ENCODE results near the gene MEGF10. TPM values are rescaled to one million over a fixed set of nuclear protein-coding genes. Genes with fewer than 3 reads are reported as not detected.

MEGF10 gene
- total RNA-seq, 3 donors from 2014 or later = 0.48 to 14.4 (median 2.3) TPM

- H3K9me3 ChIP-seq = no peaks in the 10 kb centered on the region
- H3K4me1 ChIP-seq = no peaks in the 10 kb centered on the region
- H3K27me3 ChIP-seq = no peaks in the 10 kb centered on the region
- intact Hi-C loops (cut with DNase I; ENCODE audit: low total_unique reads) = no loop called here
- no peak overlapping the region for H3K4me3 ChIP-seq
- DNase-seq (ENCODE audit: low spot score in 2 of 2) = no peak
- H3K27ac ChIP-seq = no peak overlapping the region
- TF ChIP-seq POLR2A (IDR thresholded peaks at IDR 0.05) (no peak), POLR2AphosphoS5 (IDR thresholded peaks at IDR 0.05) (no peak)
- TF ChIP-seq, protein P1, sequence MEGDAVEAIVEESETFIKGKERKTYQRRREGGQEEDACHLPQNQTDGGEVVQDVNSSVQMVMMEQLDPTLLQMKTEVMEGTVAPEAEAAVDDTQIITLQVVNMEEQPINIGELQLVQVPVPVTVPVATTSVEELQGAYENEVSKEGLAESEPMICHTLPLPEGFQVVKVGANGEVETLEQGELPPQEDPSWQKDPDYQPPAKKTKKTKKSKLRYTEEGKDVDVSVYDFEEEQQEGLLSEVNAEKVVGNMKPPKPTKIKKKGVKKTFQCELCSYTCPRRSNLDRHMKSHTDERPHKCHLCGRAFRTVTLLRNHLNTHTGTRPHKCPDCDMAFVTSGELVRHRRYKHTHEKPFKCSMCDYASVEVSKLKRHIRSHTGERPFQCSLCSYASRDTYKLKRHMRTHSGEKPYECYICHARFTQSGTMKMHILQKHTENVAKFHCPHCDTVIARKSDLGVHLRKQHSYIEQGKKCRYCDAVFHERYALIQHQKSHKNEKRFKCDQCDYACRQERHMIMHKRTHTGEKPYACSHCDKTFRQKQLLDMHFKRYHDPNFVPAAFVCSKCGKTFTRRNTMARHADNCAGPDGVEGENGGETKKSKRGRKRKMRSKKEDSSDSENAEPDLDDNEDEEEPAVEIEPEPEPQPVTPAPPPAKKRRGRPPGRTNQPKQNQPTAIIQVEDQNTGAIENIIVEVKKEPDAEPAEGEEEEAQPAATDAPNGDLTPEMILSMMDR (IDR thresholded peaks at IDR 0.05) = no peak
- no peaks in the 10 kb centered on the region for H3K36me3 ChIP-seq
These were observed 108.5 kb downstream of the MEGF10 start for GRCh38 chr5:127399068-127399467.

DNA sequence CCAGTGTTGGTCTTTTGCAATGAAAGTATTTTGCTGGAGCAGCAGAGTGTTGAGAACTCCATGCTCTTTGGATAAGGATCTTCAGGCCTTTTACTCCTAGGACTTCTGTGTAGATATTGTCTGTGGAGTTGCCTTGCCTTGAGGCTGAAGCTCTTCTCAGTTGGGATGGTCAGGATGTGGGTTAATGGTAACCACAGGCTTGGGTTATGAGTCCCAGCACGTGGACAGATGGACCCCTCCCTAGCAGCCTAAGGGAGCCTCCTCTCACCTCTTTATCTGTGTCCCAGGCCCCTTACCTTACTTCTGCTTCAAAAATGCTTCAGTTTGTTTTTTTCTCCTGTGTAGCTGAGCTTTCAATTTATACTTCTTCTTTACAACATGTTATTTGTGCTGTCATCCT lies 109.9 kb downstream of the MEGF10 start:
- intact Hi-C loops (cut with DNase I; ENCODE audit: low total_unique reads) = no loop called here
- H3K27me3 ChIP-seq = no peaks in the 10 kb centered on the region
- no peaks in the 10 kb centered on the region for H3K4me1 ChIP-seq
- no peaks in the 10 kb centered on the region for H3K9me3 ChIP-seq
- TF ChIP-seq, protein P1 (IDR thresholded peaks at IDR 0.05) = no peak
- TF ChIP-seq POLR2A (IDR thresholded peaks at IDR 0.05) (no peak), POLR2AphosphoS5 (IDR thresholded peaks at IDR 0.05) (no peak)
- H3K27ac ChIP-seq = no peak overlapping the region
- no peaks in the 10 kb centered on the region for H3K36me3 ChIP-seq
- DNase-seq (ENCODE audit: low spot score in 2 of 2) = no peak
- no peak overlapping the region for H3K4me3 ChIP-seq

- Histone ChIP-seq H3K27ac (no peak overlapping the region), H3K36me3 (no peaks in the 10 kb centered on the region), H3K27me3 (no peaks in the 10 kb centered on the region), H3K4me1 (no peaks in the 10 kb centered on the region), H3K9me3 (no peaks in the 10 kb centered on the region), H3K4me3 (no peak overlapping the region)
- no peak for DNase-seq (ENCODE audit: low spot score in 2 of 2)
- intact Hi-C loops (cut with DNase I; ENCODE audit: low total_unique reads) = no loop called here
- TF ChIP-seq POLR2A (IDR thresholded peaks at IDR 0.05) (no peak), POLR2AphosphoS5 (IDR thresholded peaks at IDR 0.05) (no peak)
- TF ChIP-seq, protein P1 (IDR thresholded peaks at IDR 0.05) = no peak
These were observed 110.5 kb downstream of the MEGF10 start for GRCh38 chr5:127400946-127401670.

DNA sequence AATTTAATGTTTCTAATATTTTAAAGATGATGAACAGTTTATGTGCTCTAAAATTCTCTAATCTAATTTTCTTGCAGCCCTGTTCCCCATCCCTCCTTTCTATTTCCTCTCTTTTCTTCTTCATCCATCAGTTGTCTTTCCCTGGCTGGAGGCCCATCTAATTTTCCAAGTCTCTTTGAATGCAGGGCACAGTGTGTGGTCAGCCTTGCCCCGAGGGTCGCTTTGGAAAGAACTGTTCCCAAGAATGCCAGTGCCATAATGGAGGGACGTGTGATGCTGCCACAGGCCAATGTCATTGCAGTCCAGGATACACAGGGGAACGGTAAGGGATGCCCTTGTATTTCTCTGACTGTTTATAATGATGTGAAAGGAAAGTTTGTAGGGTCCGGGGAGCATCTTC lies 111.8 kb downstream of the MEGF10 start:
- intact Hi-C loops (cut with DNase I; ENCODE audit: low total_unique reads) = no loop called here
- Histone ChIP-seq H3K27ac (no peak overlapping the region), H3K9me3 (no peaks in the 10 kb centered on the region), H3K36me3 (no peaks in the 10 kb centered on the region), H3K4me1 (no peaks in the 10 kb centered on the region), H3K27me3 (no peaks in the 10 kb centered on the region), H3K4me3 (no peak overlapping the region)
- TF ChIP-seq POLR2AphosphoS5 (IDR thresholded peaks at IDR 0.05) = no peak
- TF ChIP-seq, protein P1 (IDR thresholded peaks at IDR 0.05) = no peak
- no peak for TF ChIP-seq POLR2A (IDR thresholded peaks at IDR 0.05)
- DNase-seq (ENCODE audit: low spot score in 2 of 2) = no peak

DNA sequence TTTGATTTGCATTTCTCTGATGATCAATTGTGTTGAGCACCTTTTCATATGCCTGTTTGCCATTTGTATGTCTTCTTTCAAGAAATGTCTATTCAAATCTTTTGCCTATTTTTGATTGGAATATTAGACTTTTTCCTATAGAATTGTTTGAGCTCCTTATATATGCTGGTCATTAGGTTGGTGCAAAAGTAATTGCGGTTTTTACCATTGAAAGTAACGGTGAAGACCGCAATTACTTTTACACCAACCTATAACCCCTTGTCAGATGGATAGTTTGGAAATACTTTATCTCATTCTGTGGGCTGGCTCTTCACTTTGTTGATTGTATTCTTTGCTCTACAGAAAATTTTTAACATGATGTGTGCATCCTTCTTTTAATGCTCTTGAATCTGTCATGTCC lies 113.6 kb downstream of the MEGF10 start:
- intact Hi-C loops (cut with DNase I; ENCODE audit: low total_unique reads) = no loop called here
- Histone ChIP-seq H3K27ac (no peak overlapping the region), H3K4me3 (no peak overlapping the region), H3K27me3 (no peaks in the 10 kb centered on the region), H3K9me3 (no peaks in the 10 kb centered on the region), H3K4me1 (no peaks in the 10 kb centered on the region), H3K36me3 (no peaks in the 10 kb centered on the region)
- DNase-seq (ENCODE audit: low spot score in 2 of 2) = no peak
- no peak for TF ChIP-seq POLR2A (IDR thresholded peaks at IDR 0.05)
- TF ChIP-seq, protein P1 (IDR thresholded peaks at IDR 0.05) = no peak
- TF ChIP-seq POLR2AphosphoS5 (IDR thresholded peaks at IDR 0.05) = no peak
